A549 treated with Hydrocortisone at 1 μM for 4 hours (cell line): ENCODE results near the gene UBA6. TPM values are rescaled to one million over a fixed set of nuclear protein-coding genes. Genes with fewer than 3 reads are reported as not detected.

Experiments used
- total RNA-seq: library from RNA; stranded (reverse); fragments of 200-300 nt; extraction: Qiagen RNA extraction; gene quantifications from 5 replicates; pipeline ENCODE4 v1.2.3, GENCODE V29; 2022

Gene UBA6
- total RNA-seq = 11.9 to 27.5 TPM (median 15.8 TPM) in 5 replicates

GRCh38 chr4:67700738-67701516, at the start of gene UBA6:
TSS of gene UBA6 (minus strand) at chr4:67701155. CDS start at chr4:67701119, 36 bp downstream.

Other genes with a start within 250 kb of the UBA6 start
- 2.8 to 4.2 TPM (median 4.0 TPM) in 5 replicates for gene CENPC, start 155.7 kb downstream of the UBA6 start, total RNA-seq
- gene STAP1, start 142.4 kb downstream of the UBA6 start, total RNA-seq = not detected in 5 replicates
- gene GNRHR, start 53.2 kb upstream of the UBA6 start, total RNA-seq = not detected in 5 replicates
- gene TMPRSS11D, start 182.8 kb upstream of the UBA6 start, total RNA-seq = not detected in 5 replicates